IMR-90 (cell line): ENCODE data around the gene ORM1. TPM values are rescaled to one million over a fixed set of nuclear protein-coding genes. Genes with fewer than 3 reads are reported as not detected.

ENCODE experiments used
- polyA plus RNA-seq, 3 experiments: library from polyadenylated mRNA; depleted of rRNA; stranded (reverse); fragments of >200 nt; gene quantifications; 2 replicates each; pipeline ENCODE4 v1.2.3, GENCODE V29; 2012; ENCODE audit warnings: low replicate concordance in 1 of 3
- total RNA-seq: library from RNA; depleted of rRNA; stranded (reverse); fragments of >200 nt; gene quantifications from 2 replicates; pipeline ENCODE4 v1.2.3, GENCODE V29; 2012; rRNA removed

Gene ORM1
- total and polyA plus RNA-seq, 2 of the 4 experiments (the other 2 are of a cell fraction) = 0.18 TPM; not detected in 1

Other genes starting within 250 kb of the ORM1 start
- not detected in 2 replicates for gene AMBP, start 244.8 kb upstream of the ORM1 start, total RNA-seq
- gene AMBP, start 244.8 kb upstream of the ORM1 start, polyA plus RNA-seq (2012; rRNA removed) = not detected in 2 replicates
- not detected in 2 replicates for gene KIF12, start 223.8 kb upstream of the ORM1 start, total RNA-seq
- 0.11 TPM in 1 of 2 replicates, not detected in the other for gene KIF12, start 223.8 kb upstream of the ORM1 start, polyA plus RNA-seq (2012; rRNA removed)
- 2.2 and 3.2 TPM in 2 replicates for gene COL27A1, start 167.6 kb upstream of the ORM1 start, total RNA-seq
- gene COL27A1, start 167.6 kb upstream of the ORM1 start, polyA plus RNA-seq (2012; rRNA removed) = 18.3 and 23.2 TPM in 2 replicates
- not detected in 2 replicates for gene ORM2, start 6.8 kb downstream of the ORM1 start, total RNA-seq
- gene ORM2, start 6.8 kb downstream of the ORM1 start, polyA plus RNA-seq (2012; rRNA removed) = not detected in 2 replicates
- gene AKNA, start 64.9 kb downstream of the ORM1 start, total RNA-seq = 2.7 and 2.8 TPM in 2 replicates
- 7.2 and 7.3 TPM in 2 replicates for gene AKNA, start 64.9 kb downstream of the ORM1 start, polyA plus RNA-seq (2012; rRNA removed)
- gene WHRN, start 182.4 kb downstream of the ORM1 start, total RNA-seq = 0.18 and 0.28 TPM in 2 replicates
- 2.6 and 2.8 TPM in 2 replicates for gene WHRN, start 182.4 kb downstream of the ORM1 start, polyA plus RNA-seq (2012; rRNA removed)